HepG2 (cell line): ENCODE data around the gene BAIAP2L1. TPM values are rescaled to one million over a fixed set of nuclear protein-coding genes. Genes with fewer than 3 reads are reported as not detected.

Source experiments
- ATAC-seq: fragments of 200-7000 bp; cut with Tn5 transposase; 3 replicates; pipeline ENCODE4 v1.9.1; 2020; ENCODE audit warnings: mild to moderate bottlenecking, moderate library complexity
- BruUV-seq: library from RNA; stranded (reverse); fragments of 400-500 nt; replicated peaks from 2 replicates; lab custom pipeline; 2021; lab: Mats Ljungman, UMichigan
- CTCF ChIA-PET: fragments of 300-600 bp; formaldehyde crosslinking; extraction: SDS; loops from one replicate; lab custom pipeline; 2021; ENCODE audit warnings: low total read pairs, inconsistent platforms, low intra/inter-chr PET ratio; lab: Yijun Ruan, JAX
- POLR2A ChIA-PET: fragments of 350-600 bp; sonication (Branson Sonifier 250); formaldehyde crosslinking; loops from one replicate; lab custom pipeline; 2020; ENCODE audit warnings: antibody characterized with exemption, inconsistent platforms; lab: Yijun Ruan, JAX
- DNase-seq: peaks from one replicate; pipeline ENCODE4 v3.0.0-alpha.2; 2015; ENCODE audit warnings: low spot score
- FAIRE-seq: peaks from 3 replicates; lab custom pipeline; 2011; peaks lifted over from hg19 to GRCh38; lab: Jason Lieb, UNC
- H2AFZ ChIP-seq: one replicate; pipeline ENCODE4 v1.6.1; 2011; ENCODE audit warnings: low read length, inconsistent platforms
- H3K27ac ChIP-seq: fragments of 300-600 bp; 3 replicates; pipeline ENCODE4 v1.8.0; 2011; ENCODE audit warnings: mixed run types, mild to moderate bottlenecking, mixed read lengths, low read length, inconsistent platforms; ENCODE audit not compliant: insufficient read depth; ENCODE audit errors: extremely low read length
- H3K27me3 ChIP-seq, 2 experiments: fragments of 200-600 bp in 1 of 2; 2 replicates in 1 of 2; 3 replicates in 1 of 2; pipeline versions ENCODE4 v1.6.0 to v1.8.0; 2011; ENCODE audit warnings: low read length in 2 of 2, mild to moderate bottlenecking in 2 of 2, moderate library complexity in 2 of 2, inconsistent platforms in 1 of 2; ENCODE audit not compliant: insufficient read depth in 2 of 2, control insufficient read depth in 1 of 2
- H3K36me3 ChIP-seq, 2 experiments: fragments of 200-600 bp in 1 of 2; replicated peaks in 1 of 2; 2 replicates in 1 of 2; 3 replicates in 1 of 2; pipeline versions ENCODE4 v1.5.1 to v1.8.0; 2011; ENCODE audit warnings: low read length in 2 of 2, inconsistent platforms in 1 of 2; ENCODE audit not compliant: insufficient read depth in 2 of 2, control insufficient read depth in 1 of 2
- H3K4me1 ChIP-seq: 2 replicates; pipeline ENCODE4 v1.5.1; 2012; ENCODE audit warnings: low read length, inconsistent platforms; ENCODE audit not compliant: insufficient read depth
- H3K4me2 ChIP-seq: 2 replicates; pipeline ENCODE4 v1.6.0; 2011; ENCODE audit warnings: low read depth, low read length, inconsistent platforms
- H3K4me3 ChIP-seq, 3 experiments: fragments of 200-600 bp in 1 of 3; sonication (generic), shearing (Covaris generic) in 1 of 3; replicated peaks in 1 of 3; 2 replicates each; pipeline ENCODE4 v1.5.1; 2011 to 2016; ENCODE audit warnings: low read length in 3 of 3, inconsistent platforms in 2 of 3, low read depth in 2 of 3, mild to moderate bottlenecking in 2 of 3, control low read depth in 1 of 3, mixed read lengths in 1 of 3; ENCODE audit not compliant: insufficient read depth in 1 of 3
- H3K79me2 ChIP-seq: one replicate; pipeline ENCODE4 v1.6.1; 2011; ENCODE audit warnings: low read length, inconsistent platforms; ENCODE audit not compliant: insufficient read depth
- H3K9ac ChIP-seq: 2 replicates; pipeline ENCODE4 v1.6.0; 2011; ENCODE audit warnings: mild to moderate bottlenecking, low read depth, low read length, inconsistent platforms; ENCODE audit not compliant: insufficient read depth
- H3K9me3 ChIP-seq: 2 replicates; pipeline ENCODE4 v1.5.1; 2012; ENCODE audit warnings: mild to moderate bottlenecking, low read length
- H4K20me1 ChIP-seq: 2 replicates; pipeline ENCODE4 v1.6.0; 2011; ENCODE audit warnings: inconsistent platforms, mild to moderate bottlenecking, low read length, moderate library complexity; ENCODE audit not compliant: insufficient read depth
- SPEN ChIP-seq: sonication (generic); formaldehyde crosslinking; IDR thresholded peaks from 2 replicates; pipeline ENCODE4 v1.5.1; 2020; ENCODE audit warnings: low read depth, mild to moderate bottlenecking, missing genetic modification reagents
- SRF ChIP-seq: IDR thresholded peaks from 2 replicates; pipeline ENCODE4 v1.6.1; 2011; ENCODE audit warnings: mild to moderate bottlenecking, low read depth, low read length, moderate library complexity
- TP53 ChIP-seq: sonication (generic); formaldehyde crosslinking; conservative IDR thresholded peaks from 2 replicates; pipeline ENCODE4 v1.4.0; 2020; ENCODE audit warnings: missing genetic modification reagents
- ZBTB2 ChIP-seq: sonication (generic); formaldehyde crosslinking; IDR thresholded peaks from 2 replicates; pipeline ENCODE4 v1.8.0; 2022; ENCODE audit warnings: low read depth, missing genetic modification reagents
- ZNF644 ChIP-seq: IDR thresholded peaks from 2 replicates; pipeline ENCODE4 v1.6.1; 2016; ENCODE audit warnings: low read depth
- WGBS: methylation state at CpG from one replicate; pipeline ENCODE4 v1.1.6; 2017; ENCODE audit warnings: low lambda C conversion rate; 5-methylcytosine and 5-hydroxymethylcytosine counted together
- in situ Hi-C: cut with HindIII; loops from 2 replicates; pipeline ENCODE4 v1.10.0; 2017; ENCODE audit warnings: low pct_unique_long_range_greater_than_20kb; ENCODE audit not compliant: extremely low pct_ligation_motif_present
- intact Hi-C: fragments of 100-400 bp; cut with micrococcal nuclease; formaldehyde crosslinking; loops from one replicate; pipeline ENCODE4 v1.10.0; 2022; ENCODE audit not compliant: unreplicated experiment
- polyA plus RNA-seq, 8 experiments: library from polyadenylated mRNA; depleted of rRNA in 3 of 8; stranded (reverse) in 7 of 8; unstranded in 1 of 8; fragments of >200 nt; fragmentation: Illumina TruSeq in 4 of 8; extraction: Trizol in 4 of 8; gene quantifications; 2 replicates each; pipeline versions ENCODE4 v1.2.1 to v1.2.3, GENCODE V29; 2011 to 2016; ENCODE audit warnings: low read depth in 4 of 8, missing spikeins in 1 of 8, mixed read lengths in 1 of 8; ENCODE audit not compliant: insufficient read depth in 1 of 8
- total RNA-seq, 5 experiments: library from RNA; depleted of rRNA; stranded (reverse); fragments of >200 nt; fragmentation: Illumina TruSeq; extraction: Trizol; gene quantifications; 2 replicates each; pipeline ENCODE4 v1.2.3, GENCODE V29; 2016; ENCODE audit warnings: low read depth in 1 of 5

Gene BAIAP2L1
- total and polyA plus RNA-seq, 2 of the 13 experiments (the other 11 are each of a cell fraction or from before 2014, with no cell fraction given): 13.0 to 21.5 TPM

GRCh38 chr7:98256431-98256830 lies 144.5 kb downstream of the BAIAP2L1 start:
- no peak overlapping the region for H3K27ac ChIP-seq
- no peak overlapping the region for H3K9ac ChIP-seq
- ATAC-seq: no peak
- H3K27me3 ChIP-seq: no peaks in the 10 kb centered on the region; a peak in 1 of 5 replicates
- H3K9me3 ChIP-seq: no peaks in the 10 kb centered on the region
- peaks cover 21% of the 10 kb centered on the region for H3K79me2 ChIP-seq
- DNase-seq: no peak
- H3K36me3 ChIP-seq: peaks cover 1 to 6% of the 10 kb centered on the region in 2 experiments; a peak in 2 of 5 replicates
- intact Hi-C loops (no loop called here), in situ Hi-C loops (no loop called here)
- no TSS peak for BruUV-seq
- H3K4me1 ChIP-seq: peaks cover 22% of the 10 kb centered on the region
- H4K20me1 ChIP-seq: no peaks in the 10 kb centered on the region
- ChIA-PET POLR2A (no interaction called here), CTCF (no interaction called here)
- H2AFZ ChIP-seq: no peak overlapping the region
- WGBS: 96% methylated on average over 7 of the region's 7 CpGs
- H3K4me2 ChIP-seq: no peak overlapping the region
- no peak for TF ChIP-seq TP53
- H3K4me3 ChIP-seq: no peak overlapping the region
- FAIRE-seq: no peak

GRCh38 chr7:98254951-98255610 lies 145.8 kb downstream of the BAIAP2L1 start:
- Histone ChIP-seq H3K27me3 (no peaks in the 10 kb centered on the region; a peak in 1 of 5 replicates), H2AFZ (no peak overlapping the region), H3K79me2 (peaks cover 21% of the 10 kb centered on the region), H3K27ac (no peak overlapping the region), H4K20me1 (no peaks in the 10 kb centered on the region), H3K36me3 (peaks cover 1 to 6% of the 10 kb centered on the region in 2 experiments; a peak in 2 of 5 replicates), H3K9ac (no peak overlapping the region), H3K9me3 (no peaks in the 10 kb centered on the region), H3K4me2 (no peak overlapping the region), H3K4me1 (peaks cover 31% of the 10 kb centered on the region), H3K4me3 (no peak overlapping the region)
- BruUV-seq: TSS peak; percentile 33
- no peak for DNase-seq
- CTCF ChIA-PET: no interaction called here
- intact Hi-C loops: no loop called here
- 88% methylated on average over 11 of the region's 11 CpGs for WGBS
- FAIRE-seq: no peak
- no peak for TF ChIP-seq ZBTB2 (CRISPR knock-in tag)
- TF ChIP-seq SPEN (CRISPR knock-in tag): no peak
- peak; percentile 48; the same call in 1 of the 2 replicates for TF ChIP-seq SRF
- no peak for TF ChIP-seq ZNF644 (CRISPR knock-in tag)
- POLR2A ChIA-PET: no interaction called here
- in situ Hi-C loops: no loop called here
- no peak for ATAC-seq
